GM20431 (cell line): ENCODE measurements around the gene ZNF319.

Experiments used
- in situ Hi-C: fragments of 300-500 bp; cut with MseI, MboI; formaldehyde crosslinking; loops from one replicate; pipeline ENCODE4 v1.15.0; 2020; ENCODE audit warnings: low sequenced_read_pairs; ENCODE audit not compliant: unreplicated experiment

Gene ZNF319

DNA sequence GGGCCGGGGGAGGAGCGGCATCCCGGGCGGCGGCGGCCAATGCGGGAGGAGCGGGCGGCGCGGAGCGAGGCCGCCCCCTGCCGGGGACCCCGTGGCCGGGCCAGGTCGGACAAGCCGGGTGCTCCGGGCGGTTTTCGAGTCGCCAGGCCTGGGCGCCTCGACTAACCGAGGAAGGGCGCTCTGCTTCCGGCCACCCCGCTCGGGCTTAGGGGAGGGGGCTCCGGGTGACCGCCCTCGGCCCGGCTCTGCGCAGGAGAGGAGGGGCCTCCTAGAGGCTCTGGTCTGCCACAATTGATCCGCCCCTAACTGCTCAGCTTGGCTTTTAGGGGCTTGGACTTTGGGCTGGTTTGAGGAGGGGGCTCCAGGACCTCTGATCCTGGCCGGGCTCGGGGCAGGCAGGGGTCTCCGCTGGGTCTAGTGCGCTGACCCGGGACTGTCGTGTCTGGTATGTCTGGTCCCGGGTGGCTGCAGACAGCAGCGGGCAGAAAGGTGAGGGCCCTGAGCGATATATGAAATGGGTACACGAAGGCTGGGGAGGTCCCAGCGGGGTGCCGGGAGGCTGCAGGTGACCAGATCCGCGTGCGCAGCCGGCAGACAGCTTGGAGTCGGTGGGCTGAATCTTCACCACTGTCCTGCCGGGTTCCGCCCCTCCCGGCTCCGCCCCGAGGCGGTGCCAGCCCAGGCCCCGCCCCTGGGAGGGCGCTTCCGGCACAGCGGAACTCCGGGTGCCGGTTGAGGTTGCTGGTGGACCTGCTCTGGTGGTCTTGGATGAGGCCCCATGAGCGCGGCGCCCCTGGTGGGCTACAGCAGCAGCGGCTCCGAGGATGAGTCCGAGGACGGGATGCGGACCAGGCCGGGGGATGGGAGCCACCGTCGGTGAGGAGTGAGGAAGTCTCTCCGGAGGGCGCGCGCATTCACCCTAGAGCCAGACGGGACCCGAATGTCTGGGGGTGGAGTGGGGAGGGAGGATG, 519 bp upstream of the ZNF319 start, which contains the start of gene USB1:
Gene USB1 (plus strand): TSS at position 702 of the 971 bp plus-strand sequence. CDS start 77 bp downstream, at position 779.
- in situ Hi-C loops, result no loop called here

DNA sequence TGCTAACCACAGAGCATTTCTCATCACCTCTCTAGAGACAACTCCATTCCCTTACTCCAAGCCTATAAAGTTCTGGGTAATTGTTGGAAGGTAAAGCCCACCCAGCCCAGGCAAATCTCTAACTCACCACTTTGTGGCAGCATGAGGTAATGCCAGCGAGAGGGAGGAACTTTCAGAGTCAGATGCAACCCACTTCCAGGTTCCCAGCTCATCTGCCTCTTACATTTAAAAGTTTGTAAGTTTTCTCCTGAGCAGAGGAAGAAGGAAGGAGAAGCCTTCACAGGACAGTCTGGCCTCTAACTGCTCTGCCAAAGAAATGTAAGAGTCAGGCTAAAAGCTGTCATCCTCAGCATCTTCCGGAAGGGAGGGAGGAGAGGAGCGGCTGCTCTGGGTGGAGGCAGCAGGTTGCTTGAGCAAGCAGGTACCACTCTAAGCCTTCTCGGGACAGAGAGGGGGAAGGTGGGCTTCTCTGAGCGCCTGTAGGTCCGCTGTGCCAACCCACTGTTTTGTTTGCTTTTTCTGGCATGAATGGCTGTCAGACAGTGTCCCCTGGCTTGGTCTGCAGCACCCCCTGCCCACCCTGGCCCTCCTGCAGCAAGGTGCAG, 1.0 kb downstream of the ZNF319 start:
- in situ Hi-C loops, result loop anchor here (10.0 to 25.0 kb wide), 2 partner anchors 95 to 412 kb away; no protein-coding TSS in a partner anchor

DNA sequence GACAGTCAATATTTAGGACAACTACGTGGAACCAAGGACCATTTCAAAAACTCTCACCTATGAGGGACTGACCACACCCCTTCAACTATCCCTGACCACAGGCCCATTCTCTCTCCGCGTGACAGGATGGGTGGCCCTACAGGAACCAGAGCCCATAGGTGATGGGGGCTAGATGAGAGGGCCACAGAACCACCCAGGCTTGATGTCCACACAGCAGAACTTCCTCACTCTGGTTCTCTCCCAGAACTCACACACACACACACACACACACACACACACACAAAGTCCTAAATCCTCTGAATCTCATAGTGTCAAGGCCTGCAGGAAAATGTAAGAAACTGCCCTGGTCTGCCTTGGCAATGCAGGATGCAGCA, 1.5 kb downstream of the ZNF319 start:
- in situ Hi-C loops, result loop anchor here (10.0 to 25.0 kb wide), 2 partner anchors 94 to 412 kb away; no protein-coding TSS in a partner anchor

DNA sequence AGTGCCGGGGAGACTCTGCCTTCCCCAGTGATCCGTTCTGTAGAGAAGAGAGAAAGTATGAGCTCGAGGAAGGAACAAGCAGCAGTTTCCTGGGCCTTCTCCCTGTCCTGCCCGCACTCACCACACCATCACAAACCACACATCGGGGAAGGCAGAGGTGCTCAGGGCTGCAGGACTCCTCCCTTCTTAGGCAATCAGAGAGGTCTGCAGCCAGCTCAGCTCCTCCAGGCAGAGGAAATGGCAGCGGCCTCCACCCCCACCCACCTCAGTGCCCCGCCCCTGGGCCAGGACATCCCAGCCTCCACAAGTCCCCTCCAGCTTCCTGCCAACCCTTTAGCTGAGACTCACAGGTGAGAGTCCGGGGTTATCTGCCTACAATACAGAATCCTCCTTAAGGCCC, 2.0 kb downstream of the ZNF319 start:
- in situ Hi-C loops, result loop anchor here (10.0 to 25.0 kb wide), 2 partner anchors 94 to 411 kb away; no protein-coding TSS in a partner anchor

DNA sequence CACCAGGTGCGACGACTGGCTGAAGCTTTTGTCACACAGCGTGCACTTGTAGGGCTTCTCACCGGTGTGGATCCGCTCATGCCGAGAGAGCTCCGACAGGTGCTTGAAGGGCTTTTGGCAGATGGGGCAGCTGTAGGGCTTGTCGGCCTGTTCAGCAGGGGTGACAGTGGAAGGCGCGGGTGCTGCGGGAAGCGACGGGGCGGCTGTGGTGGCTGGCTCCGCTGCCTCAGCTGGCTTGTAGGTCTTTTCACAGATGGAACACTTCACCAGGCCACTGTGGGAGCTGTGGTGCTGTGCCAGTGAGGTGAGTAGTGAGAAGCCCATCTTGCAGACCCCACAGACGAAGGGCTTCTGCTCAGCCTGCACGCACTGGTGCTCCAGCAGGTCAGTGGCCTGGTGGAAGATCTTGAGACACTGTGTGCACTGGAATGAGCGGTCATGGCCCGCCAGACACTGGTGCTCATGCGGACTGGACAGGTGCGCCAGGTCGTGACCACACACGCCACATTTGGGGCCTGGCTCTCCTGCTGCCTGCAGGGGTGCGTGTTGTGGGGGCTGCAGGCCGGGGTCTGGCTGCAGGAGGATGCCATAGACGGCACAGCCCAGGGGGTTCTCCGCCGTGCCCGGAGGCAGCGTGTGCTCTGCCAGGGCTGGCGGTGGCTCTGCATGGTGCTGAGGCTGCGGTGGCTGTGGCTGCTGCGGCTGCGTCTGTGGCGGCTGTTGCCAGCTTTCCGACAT, 2.8 kb downstream of the ZNF319 start:
- in situ Hi-C loops, result loop anchor here (10.0 to 25.0 kb wide), 2 partner anchors 93 to 410 kb away; no protein-coding TSS in a partner anchor

DNA sequence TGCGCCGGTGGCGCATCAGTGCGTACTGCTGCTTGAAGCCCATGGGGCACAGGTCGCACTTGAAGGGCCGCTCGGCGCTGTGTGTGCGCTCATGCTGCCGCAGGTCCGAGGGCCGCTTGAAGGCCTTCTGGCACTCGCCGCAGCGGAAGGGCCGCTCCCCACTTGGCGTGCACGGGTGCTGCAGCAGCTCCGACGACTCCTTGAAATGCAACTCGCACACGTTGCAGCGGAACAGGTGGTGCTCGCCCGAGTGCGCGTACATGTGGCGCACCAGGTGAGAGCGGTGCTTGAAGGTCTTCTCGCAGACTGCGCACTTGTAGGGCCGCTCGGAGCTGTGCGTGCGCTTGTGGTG, 3.3 kb downstream of the ZNF319 start:
- in situ Hi-C loops, result loop anchor here (10.0 to 25.0 kb wide), 2 partner anchors 92 to 410 kb away; no protein-coding TSS in a partner anchor

DNA sequence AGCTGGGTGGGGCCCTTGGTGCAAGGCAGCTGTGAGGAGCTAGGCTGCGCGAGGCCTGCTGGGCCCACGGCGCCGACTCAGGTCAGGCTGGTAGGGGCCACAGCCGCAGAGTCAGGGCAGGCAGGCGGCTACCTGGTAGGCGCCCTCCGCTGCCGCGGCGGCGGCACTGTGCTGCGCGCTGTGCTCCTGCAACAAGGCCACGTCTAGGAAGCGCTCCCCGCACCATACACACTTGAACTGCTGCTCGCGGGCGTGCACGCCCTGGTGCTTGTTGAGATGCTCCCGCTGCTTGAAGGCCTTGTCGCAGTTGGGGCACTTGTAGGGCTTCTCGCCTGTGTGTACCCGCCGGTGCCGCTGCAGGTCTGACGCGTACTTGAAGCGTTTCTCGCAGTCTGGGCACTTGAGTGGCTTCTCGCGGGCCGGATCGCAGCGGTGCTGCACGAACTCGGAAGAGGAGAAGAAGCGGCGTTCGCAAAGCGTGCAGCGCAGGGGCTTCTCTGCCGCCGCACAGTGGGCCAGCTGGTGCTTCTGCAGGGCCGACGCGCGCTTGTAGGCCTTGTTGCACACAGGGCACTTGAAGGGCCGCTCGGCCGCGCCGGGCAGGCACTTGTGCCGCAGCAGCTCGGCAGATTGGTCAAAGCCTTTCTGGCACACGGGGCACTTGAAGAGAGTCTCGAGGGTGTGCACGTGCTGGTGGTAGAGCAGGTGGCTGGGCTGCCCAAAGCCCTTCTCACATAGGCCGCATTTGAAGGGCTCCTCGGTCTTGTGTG, 3.9 kb downstream of the ZNF319 start:
- in situ Hi-C loops, result loop anchor here (10.0 to 25.0 kb wide), 2 partner anchors 92 to 409 kb away; no protein-coding TSS in a partner anchor

DNA sequence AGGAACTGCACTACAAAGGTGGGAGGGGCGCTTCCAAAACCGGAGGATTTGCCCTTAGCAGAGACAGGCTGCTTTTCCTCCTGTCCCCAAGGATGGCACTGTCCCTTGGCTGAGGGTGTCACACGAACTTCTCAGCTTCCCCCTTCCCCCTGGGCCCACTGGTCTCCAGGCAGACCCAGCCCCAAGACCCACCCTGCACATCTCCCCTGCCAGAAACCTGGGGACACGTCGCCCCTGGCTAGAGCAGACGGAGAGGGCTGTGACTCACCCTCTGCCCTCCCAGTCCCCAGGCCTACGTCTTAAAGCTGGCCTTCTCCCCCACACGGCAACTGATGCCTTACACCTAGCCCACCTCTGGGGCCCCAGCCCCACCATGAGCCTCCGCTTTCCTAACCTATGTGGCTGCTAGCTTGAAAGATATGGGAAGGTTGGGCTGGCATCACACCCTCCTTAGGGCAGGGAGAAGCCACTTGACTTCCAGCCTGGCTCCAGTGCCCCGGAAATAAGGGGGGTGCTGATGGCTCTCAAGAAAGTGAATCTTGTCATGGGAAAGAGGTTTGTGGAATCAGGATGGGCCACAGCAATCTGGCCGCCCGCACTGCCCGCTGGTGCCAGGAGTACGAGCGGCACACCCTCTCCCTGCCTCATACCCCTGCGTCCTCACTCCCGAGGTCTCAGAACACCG, 4.6 kb downstream of the ZNF319 start:
- in situ Hi-C loops, result loop anchor here (10.0 to 25.0 kb wide), 2 partner anchors 91 to 409 kb away; no protein-coding TSS in a partner anchor

DNA sequence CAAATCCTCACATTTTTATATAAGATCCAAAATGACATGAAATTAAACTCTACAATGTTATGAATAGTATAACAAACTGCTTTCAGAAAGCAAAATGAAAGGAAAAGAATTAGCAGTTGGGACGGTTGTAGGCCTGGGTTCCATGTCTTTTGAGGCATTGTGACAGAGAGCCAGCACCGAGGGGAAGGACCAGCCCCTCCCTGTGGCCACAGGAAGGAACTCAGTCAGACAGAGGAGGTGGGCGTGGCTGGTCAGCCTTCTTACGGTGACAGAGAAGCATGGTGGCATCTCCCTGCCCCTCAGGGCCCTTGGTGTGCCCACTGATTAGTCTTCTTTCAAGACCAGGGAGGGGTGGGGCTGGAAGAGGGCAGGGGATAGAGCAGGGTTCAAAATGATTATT, 5.7 kb downstream of the ZNF319 start:
- in situ Hi-C loops, result loop anchor here (10.0 to 25.0 kb wide), 2 partner anchors 90 to 407 kb away; no protein-coding TSS in a partner anchor

DNA sequence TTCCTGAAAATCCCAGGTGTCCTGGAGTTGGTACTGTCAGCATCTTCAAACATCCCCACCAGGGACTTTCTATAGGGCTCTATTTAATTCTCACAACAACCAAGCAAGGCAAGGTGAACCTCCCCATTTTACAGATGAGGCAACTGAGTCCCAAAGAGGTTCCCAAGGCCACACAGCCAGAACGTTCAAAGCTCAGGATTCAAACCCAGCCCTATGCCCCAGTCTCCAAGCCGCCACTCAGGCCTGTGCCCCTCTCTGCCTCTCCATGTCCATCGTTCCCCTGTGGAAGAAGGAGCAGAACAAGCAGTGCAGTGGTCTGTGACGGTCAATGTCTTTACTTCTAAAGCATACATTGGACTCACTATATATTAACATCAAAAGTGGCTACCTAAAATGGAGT, 6.1 kb downstream of the ZNF319 start:
- in situ Hi-C loops, result loop anchor here (10.0 to 25.0 kb wide), 2 partner anchors 90 to 407 kb away; no protein-coding TSS in a partner anchor

DNA sequence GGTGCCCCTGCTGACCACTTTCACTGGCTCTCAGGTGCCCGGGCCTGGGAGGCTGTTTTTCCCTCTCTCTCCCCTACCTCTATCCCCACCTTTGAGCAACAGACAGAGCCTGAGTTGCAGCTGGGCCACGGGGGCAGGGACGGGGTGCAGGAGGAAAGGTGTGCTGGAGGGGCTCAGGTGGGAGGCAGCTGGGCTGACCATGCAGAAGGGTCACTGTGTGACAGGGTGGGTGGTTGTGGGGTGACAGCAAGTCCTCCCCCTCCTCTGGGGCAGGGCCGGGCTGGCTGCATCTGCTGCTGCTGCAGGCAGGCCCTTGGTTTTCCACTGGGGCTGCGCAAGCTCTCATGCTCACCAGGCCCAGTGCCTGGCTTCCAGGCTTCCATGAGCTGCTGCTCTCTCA, 6.6 kb downstream of the ZNF319 start:
- in situ Hi-C loops, result loop anchor here (10.0 to 25.0 kb wide), 2 partner anchors 89 to 407 kb away; no protein-coding TSS in a partner anchor

DNA sequence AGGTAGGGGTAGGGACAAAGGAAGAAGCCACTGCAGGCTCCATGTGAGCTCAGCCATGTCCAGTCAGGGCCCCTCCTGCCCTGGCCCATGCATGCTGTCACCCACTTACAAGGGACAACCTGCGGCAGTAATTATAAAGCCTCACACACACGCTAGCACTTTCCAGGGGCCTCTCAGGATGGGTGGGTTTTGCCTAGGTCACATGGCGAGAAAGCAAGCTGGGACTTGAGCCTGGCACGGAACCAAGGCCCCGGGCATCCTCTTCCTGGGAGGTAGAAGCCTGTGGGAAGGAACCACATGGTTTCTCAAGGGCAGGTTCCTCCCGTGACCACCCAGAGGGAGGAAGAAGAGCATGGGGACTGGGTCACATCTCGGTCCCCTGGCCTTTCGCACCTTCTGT, 7.0 kb downstream of the ZNF319 start:
- in situ Hi-C loops, result loop anchor here (10.0 to 25.0 kb wide), 2 partner anchors 89 to 406 kb away; no protein-coding TSS in a partner anchor

DNA sequence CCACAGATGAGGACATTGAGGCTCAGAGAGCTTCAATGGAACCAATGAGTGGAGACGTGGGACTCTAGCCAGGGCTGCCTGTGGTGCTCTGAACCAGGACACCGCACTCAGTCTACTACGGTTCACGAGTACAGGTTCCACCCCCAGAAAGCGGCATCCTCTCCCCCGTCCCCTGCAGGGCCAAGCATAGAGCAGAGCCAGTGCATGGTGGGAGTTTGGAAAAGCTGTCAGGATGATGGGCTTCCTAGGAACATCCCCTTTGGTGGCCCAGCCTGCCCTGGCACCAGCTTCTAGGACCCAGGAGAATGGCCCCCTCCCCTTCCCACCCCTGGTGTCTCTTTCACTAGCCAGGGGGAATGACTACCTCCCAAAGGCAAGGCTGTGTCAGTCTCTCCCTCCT, 8.4 kb downstream of the ZNF319 start:
- in situ Hi-C loops, result loop anchor here (10.0 to 25.0 kb wide), 2 partner anchors 87 to 405 kb away; no protein-coding TSS in a partner anchor

DNA sequence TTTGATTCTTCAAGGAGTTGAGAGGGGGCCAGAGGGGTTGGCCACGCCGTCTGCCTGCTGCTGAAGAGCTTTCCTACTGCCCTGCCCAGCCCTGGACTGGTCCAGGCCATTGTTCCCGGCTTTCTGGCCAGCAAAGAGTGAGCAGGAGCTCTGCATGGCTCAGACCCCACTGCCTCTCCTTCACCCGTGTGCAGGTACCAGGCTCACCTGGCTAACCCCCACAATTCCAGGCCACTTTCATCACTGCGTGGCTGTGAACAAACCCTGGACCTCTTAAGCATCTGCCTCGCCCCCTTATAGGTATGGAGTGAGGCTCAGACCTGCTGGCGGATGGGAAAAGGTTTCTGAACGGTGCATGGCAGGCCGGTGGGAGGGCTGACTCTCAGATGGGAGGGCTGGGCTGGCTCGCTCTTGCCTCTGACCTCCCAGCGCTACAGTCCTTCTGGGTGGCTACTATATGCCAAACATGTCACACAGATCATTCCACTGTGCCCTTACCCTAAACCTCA, 8.9 kb downstream of the ZNF319 start:
- in situ Hi-C loops, result loop anchor here (10.0 to 25.0 kb wide), 2 partner anchors 87 to 404 kb away; no protein-coding TSS in a partner anchor

DNA sequence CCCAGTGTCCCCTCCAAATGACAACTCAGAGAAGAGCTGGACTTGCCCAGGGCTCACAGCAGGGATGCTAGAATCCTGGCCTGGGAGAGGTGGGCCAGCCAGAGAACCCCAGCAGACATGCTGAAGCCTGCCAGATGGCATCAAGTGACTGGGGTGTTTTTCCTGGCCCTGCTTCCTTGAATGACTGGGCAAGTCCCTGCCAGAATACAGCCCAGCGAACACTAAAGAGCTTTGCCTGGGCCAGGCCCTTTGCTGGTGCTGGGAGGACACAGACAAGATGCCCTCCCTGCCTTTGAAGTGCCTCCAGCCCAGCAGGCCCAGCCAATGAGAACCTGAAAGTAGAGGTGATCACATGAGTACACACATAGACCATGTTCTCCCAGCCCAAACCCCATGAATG, 11.5 kb downstream of the ZNF319 start:
- in situ Hi-C loops, result loop anchor here (25.0 kb wide), 1 partner anchor 402 kb away; no protein-coding TSS in a partner anchor

DNA sequence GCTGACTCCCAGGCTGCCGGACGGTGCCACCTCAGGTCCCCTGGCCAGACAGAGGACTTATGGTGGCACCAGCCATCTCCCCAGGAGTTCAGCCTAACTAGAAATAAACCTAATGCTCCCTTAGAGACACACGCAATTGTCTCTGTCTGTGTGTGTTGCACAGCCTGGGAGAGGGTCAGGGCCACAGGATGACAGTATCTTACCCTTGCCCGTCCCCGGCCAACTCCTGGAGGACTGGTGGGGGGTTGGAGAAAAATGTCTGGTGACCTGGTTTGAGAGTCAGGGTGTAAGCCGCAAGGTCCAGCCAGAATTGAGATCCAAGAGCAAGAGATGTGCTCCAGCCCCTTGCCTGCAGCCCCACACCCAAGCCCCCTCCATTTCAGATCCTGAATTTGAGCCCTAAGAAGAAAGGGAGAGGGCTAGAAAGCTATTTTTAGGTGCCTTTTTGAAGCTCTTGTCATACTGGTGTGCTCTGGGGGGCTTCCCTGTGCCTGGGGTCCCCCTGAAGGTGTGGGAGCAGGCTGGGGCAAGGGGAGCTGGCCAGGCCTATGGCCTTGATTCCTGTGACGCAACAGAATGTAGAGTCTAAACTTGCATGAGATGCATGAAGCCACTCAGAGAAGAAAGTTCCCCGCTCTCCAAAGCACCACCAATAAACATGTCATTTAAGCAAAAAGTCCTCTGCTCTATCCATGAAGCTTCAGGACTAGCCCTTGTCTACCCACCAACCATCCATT, 12.9 kb downstream of the ZNF319 start:
- in situ Hi-C loops, result loop anchor here (25.0 kb wide), 1 partner anchor 400 kb away; no protein-coding TSS in a partner anchor

DNA sequence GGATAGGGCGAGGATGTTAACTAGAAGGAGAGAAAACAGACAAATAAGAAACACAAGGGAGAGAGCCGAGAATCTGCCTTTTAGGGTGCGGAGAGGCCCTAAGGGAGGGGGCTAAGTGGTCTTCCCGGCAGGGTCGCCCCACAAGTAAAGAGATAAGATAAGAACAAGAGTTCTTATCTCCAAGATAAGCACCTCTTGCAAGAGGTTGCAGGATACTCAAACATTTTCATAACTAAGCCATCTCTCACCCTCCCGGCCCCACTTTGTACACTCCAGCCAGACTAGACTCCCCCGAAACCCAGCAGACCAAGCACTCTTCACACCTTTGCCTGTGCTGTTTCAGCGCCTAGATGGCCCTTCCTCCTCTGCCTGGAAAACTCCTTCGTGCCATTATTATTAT, 14.3 kb downstream of the ZNF319 start:
- in situ Hi-C loops, result loop anchor here (25.0 kb wide), 1 partner anchor 399 kb away; no protein-coding TSS in a partner anchor
